ENCODE results near the gene COQ8B. TPM values are rescaled to one million over a fixed set of nuclear protein-coding genes. Genes with fewer than 3 reads are reported as not detected.

COQ8B gene
- total RNA-seq, 1 experiment from 2014 or later, result 62.9 TPM

DNA sequence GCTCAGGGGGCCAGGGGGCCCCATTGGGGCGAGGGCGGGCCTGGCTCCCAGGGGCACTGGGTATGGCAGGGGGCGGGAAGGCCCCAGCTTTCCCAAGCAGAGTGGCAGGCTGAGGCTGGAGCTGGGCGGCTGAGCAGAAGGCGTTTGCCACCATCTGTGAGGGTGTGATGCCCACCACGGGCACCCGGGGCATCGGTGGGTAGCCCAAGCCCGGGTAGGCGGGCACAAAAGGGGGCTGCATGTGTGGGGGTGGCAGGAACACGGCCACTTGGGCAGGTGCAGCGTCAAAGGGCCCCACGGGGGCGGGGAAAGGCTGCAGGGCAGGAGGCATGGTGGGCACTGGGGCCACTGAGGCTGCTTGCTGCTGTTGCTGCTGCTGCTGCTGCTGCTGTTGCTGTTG is 49.1 kb downstream of the COQ8B start:
- Mint-ChIP-seq H3K4me1 (peaks cover 2% of the 10 kb centered on the region; the same call in 1 of the 2 replicates), H3K27me3 (ENCODE audit: low read depth) (peaks cover 18% of the 10 kb centered on the region), H3K9me3 (no peaks in the 10 kb centered on the region), H3K36me3 (peaks cover 29% of the 10 kb centered on the region; the same call in 1 of the 2 replicates), H3K4me3 (no peak overlapping the region), H3K27ac (no peak overlapping the region)
- DNase-seq (ENCODE audit: low spot score) (no peak), ATAC-seq (no peak)
- CTCF ChIA-PET, result no interaction called here
- POLR2A ChIA-PET, result no interaction called here
- TF ChIP-seq, protein P1, sequence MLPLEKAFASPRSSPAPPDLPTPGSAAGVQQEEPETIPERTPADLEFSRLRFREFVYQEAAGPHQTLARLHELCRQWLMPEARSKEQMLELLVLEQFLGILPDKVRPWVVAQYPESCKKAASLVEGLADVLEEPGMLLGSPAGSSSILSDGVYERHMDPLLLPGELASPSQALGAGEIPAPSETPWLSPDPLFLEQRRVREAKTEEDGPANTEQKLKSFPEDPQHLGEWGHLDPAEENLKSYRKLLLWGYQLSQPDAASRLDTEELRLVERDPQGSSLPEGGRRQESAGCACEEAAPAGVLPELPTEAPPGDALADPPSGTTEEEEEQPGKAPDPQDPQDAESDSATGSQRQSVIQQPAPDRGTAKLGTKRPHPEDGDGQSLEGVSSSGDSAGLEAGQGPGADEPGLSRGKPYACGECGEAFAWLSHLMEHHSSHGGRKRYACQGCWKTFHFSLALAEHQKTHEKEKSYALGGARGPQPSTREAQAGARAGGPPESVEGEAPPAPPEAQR (CRISPR knock-in tag; IDR thresholded peaks at IDR 0.05), result no peak
- TF ChIP-seq, protein P2, sequence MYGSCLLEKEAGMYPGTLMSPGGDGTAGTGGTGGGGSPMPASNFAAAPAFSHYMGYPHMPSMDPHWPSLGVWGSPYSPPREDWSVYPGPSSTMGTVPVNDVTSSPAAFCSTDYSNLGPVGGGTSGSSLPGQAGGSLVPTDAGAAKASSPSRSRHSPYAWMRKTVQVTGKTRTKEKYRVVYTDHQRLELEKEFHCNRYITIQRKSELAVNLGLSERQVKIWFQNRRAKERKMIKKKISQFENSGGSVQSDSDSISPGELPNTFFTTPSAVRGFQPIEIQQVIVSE (CRISPR knock-in tag; IDR thresholded peaks at IDR 0.05; ENCODE audit: borderline replicate concordance), result no peak
- TF ChIP-seq, protein P3, sequence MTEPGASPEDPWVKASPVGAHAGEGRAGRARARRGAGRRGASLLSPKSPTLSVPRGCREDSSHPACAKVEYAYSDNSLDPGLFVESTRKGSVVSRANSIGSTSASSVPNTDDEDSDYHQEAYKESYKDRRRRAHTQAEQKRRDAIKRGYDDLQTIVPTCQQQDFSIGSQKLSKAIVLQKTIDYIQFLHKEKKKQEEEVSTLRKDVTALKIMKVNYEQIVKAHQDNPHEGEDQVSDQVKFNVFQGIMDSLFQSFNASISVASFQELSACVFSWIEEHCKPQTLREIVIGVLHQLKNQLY (CRISPR knock-in tag; IDR thresholded peaks at IDR 0.05), result no peak
- TF ChIP-seq, protein P4, sequence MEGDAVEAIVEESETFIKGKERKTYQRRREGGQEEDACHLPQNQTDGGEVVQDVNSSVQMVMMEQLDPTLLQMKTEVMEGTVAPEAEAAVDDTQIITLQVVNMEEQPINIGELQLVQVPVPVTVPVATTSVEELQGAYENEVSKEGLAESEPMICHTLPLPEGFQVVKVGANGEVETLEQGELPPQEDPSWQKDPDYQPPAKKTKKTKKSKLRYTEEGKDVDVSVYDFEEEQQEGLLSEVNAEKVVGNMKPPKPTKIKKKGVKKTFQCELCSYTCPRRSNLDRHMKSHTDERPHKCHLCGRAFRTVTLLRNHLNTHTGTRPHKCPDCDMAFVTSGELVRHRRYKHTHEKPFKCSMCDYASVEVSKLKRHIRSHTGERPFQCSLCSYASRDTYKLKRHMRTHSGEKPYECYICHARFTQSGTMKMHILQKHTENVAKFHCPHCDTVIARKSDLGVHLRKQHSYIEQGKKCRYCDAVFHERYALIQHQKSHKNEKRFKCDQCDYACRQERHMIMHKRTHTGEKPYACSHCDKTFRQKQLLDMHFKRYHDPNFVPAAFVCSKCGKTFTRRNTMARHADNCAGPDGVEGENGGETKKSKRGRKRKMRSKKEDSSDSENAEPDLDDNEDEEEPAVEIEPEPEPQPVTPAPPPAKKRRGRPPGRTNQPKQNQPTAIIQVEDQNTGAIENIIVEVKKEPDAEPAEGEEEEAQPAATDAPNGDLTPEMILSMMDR (IDR thresholded peaks at IDR 0.05), result no peak
- TF ChIP-seq SMAD4 (CRISPR knock-in tag; IDR thresholded peaks at IDR 0.05) (no peak), CREB1 (CRISPR knock-in tag; IDR thresholded peaks at IDR 0.05) (no peak), ZBTB21 (CRISPR knock-in tag; IDR thresholded peaks at IDR 0.05; ENCODE audit: borderline replicate concordance) (no peak), TEAD4 (CRISPR knock-in tag; IDR thresholded peaks at IDR 0.05) (no peak), SOX15 (CRISPR knock-in tag; IDR thresholded peaks at IDR 0.05) (no peak), NR1H2 (CRISPR knock-in tag; IDR thresholded peaks at IDR 0.05) (no peak), NR3C1 (CRISPR knock-in tag; conservative IDR thresholded peaks at IDR 0.05; ENCODE audit: low read depth) (no peak), RORB (CRISPR knock-in tag; IDR thresholded peaks at IDR 0.05) (no peak)
- TF ChIP-seq, protein P5, sequence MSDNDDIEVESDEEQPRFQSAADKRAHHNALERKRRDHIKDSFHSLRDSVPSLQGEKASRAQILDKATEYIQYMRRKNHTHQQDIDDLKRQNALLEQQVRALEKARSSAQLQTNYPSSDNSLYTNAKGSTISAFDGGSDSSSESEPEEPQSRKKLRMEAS (CRISPR knock-in tag; IDR thresholded peaks at IDR 0.05), result no peak
- TF ChIP-seq, protein P6, sequence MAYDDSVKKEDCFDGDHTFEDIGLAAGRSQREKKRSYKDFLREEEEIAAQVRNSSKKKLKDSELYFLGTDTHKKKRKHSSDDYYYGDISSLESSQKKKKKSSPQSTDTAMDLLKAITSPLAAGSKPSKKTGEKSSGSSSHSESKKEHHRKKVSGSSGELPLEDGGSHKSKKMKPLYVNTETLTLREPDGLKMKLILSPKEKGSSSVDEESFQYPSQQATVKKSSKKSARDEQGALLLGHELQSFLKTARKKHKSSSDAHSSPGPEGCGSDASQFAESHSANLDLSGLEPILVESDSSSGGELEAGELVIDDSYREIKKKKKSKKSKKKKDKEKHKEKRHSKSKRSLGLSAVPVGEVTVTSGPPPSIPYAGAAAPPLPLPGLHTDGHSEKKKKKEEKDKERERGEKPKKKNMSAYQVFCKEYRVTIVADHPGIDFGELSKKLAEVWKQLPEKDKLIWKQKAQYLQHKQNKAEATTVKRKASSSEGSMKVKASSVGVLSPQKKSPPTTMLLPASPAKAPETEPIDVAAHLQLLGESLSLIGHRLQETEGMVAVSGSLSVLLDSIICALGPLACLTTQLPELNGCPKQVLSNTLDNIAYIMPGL (CRISPR knock-in tag; IDR thresholded peaks at IDR 0.05), result no peak

DNA sequence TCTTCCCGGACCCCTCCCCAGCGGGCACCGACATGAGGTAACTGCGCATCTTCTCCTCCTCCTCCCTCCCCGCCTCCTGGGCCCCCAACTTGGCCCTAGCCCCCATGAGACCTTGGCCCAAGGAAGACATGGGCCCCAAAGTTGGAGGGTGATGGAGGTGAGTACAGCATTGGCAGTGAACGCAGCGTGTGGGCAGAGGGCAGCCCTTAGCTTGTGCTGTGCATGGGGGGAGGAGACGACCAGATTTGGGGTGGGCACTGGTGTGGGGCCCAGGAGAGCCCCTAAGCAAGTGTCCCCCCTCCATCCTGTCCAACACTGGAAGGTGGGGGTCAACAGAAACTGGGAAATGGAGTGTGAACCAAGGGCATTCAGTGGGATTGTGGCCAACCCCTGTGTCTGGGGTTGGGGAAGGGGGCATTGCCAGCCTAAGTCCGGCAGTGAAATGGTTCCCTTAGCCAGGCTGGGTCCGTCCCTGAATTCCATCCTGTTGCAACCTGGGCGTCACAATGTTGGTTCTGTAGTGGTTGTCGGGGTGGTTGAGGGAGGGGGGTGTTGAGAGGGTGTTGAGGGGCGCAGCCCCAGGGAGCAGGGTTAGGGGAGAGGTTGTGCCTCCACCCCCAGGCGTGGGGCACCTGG is 49.8 kb downstream of the COQ8B start:
- H3K9me3 Mint-ChIP-seq, result no peaks in the 10 kb centered on the region
- no peak overlapping the region for H3K27ac Mint-ChIP-seq
- H3K4me3 Mint-ChIP-seq, result no peak overlapping the region
- ChIA-PET CTCF (no interaction called here), POLR2A (no interaction called here)
- DNase-seq (ENCODE audit: low spot score) (no peak), ATAC-seq (no peak)
- peaks cover 29% of the 10 kb centered on the region; the same call in 1 of the 2 replicates for H3K36me3 Mint-ChIP-seq
- peaks cover 18% of the 10 kb centered on the region for H3K27me3 Mint-ChIP-seq (ENCODE audit: low read depth)
- peaks cover 2% of the 10 kb centered on the region; the same call in 1 of the 2 replicates for H3K4me1 Mint-ChIP-seq
- no peak for TF ChIP-seq MYBL2 (CRISPR knock-in tag; IDR thresholded peaks at IDR 0.05)
- TF ChIP-seq, protein P7, sequence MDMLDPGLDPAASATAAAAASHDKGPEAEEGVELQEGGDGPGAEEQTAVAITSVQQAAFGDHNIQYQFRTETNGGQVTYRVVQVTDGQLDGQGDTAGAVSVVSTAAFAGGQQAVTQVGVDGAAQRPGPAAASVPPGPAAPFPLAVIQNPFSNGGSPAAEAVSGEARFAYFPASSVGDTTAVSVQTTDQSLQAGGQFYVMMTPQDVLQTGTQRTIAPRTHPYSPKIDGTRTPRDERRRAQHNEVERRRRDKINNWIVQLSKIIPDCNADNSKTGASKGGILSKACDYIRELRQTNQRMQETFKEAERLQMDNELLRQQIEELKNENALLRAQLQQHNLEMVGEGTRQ (CRISPR knock-in tag; IDR thresholded peaks at IDR 0.05), result no peak

Data from WTC11 (cell line).